ENCODE measurements around the gene SPAG16.

The SPAG16 gene

GRCh38 chr2:213496226-213496625, 212.0 kb downstream of the SPAG16 start:
- DNase-seq (ENCODE audit: extremely low spot score, insufficient read length, low read depth): no peak
- no peak for FAIRE-seq

- DNase-seq (ENCODE audit: extremely low spot score, insufficient read length, low read depth) (no peak), FAIRE-seq (no peak)
These were observed 216.6 kb downstream of the SPAG16 start for GRCh38 chr2:213500881-213501280.

- FAIRE-seq (no peak), DNase-seq (ENCODE audit: extremely low spot score, insufficient read length, low read depth) (no peak)
These were observed 239.9 kb downstream of the SPAG16 start for GRCh38 chr2:213524164-213524563.

- no peak for DNase-seq (ENCODE audit: extremely low spot score, insufficient read length, low read depth)
- FAIRE-seq: no peak
These were observed 253.3 kb downstream of the SPAG16 start for GRCh38 chr2:213537579-213537978.

- FAIRE-seq (no peak), DNase-seq (ENCODE audit: extremely low spot score, insufficient read length, low read depth) (no peak)
These were observed 260.7 kb downstream of the SPAG16 start for GRCh38 chr2:213544940-213545339.

GRCh38 chr2:213545481-213545880, 261.2 kb downstream of the SPAG16 start:
- no peak for FAIRE-seq
- DNase-seq (ENCODE audit: extremely low spot score, insufficient read length, low read depth): no peak

- no peak for FAIRE-seq
- DNase-seq (ENCODE audit: extremely low spot score, insufficient read length, low read depth): no peak
These were observed 261.8 kb downstream of the SPAG16 start for GRCh38 chr2:213545964-213546475.

GRCh38 chr2:213551526-213551925, 267.3 kb downstream of the SPAG16 start:
- DNase-seq (ENCODE audit: extremely low spot score, insufficient read length, low read depth) (no peak), FAIRE-seq (no peak)

- FAIRE-seq (no peak), DNase-seq (ENCODE audit: extremely low spot score, insufficient read length, low read depth) (no peak)
These were observed 274.8 kb downstream of the SPAG16 start for GRCh38 chr2:213559053-213559452.

GRCh38 chr2:213561759-213562158, 277.5 kb downstream of the SPAG16 start:
- FAIRE-seq: no peak
- DNase-seq (ENCODE audit: extremely low spot score, insufficient read length, low read depth): no peak

- FAIRE-seq (no peak), DNase-seq (ENCODE audit: extremely low spot score, insufficient read length, low read depth) (no peak)
These were observed 278.4 kb downstream of the SPAG16 start for GRCh38 chr2:213562539-213563180.

- DNase-seq (ENCODE audit: extremely low spot score, insufficient read length, low read depth) (no peak), FAIRE-seq (no peak)
These were observed 282.6 kb downstream of the SPAG16 start for GRCh38 chr2:213566846-213567245.

GRCh38 chr2:213609570-213610170, 325.4 kb downstream of the SPAG16 start:
- DNase-seq (ENCODE audit: extremely low spot score, insufficient read length, low read depth) (no peak), FAIRE-seq (no peak)

- peak; percentile 64 for FAIRE-seq
- no peak for DNase-seq (ENCODE audit: extremely low spot score, insufficient read length, low read depth)
These were observed 342.9 kb downstream of the SPAG16 start for GRCh38 chr2:213627054-213627710.

- FAIRE-seq (no peak), DNase-seq (ENCODE audit: extremely low spot score, insufficient read length, low read depth) (no peak)
These were observed 343.7 kb downstream of the SPAG16 start for GRCh38 chr2:213627835-213628460.

GRCh38 chr2:213640738-213641425, 356.6 kb downstream of the SPAG16 start:
- DNase-seq (ENCODE audit: extremely low spot score, insufficient read length, low read depth): no peak
- no peak for FAIRE-seq

GRCh38 chr2:213644926-213645325, 360.7 kb downstream of the SPAG16 start:
- DNase-seq (ENCODE audit: extremely low spot score, insufficient read length, low read depth) (no peak), FAIRE-seq (no peak)

- FAIRE-seq (no peak), DNase-seq (ENCODE audit: extremely low spot score, insufficient read length, low read depth) (no peak)
These were observed 364.9 kb downstream of the SPAG16 start for GRCh38 chr2:213649176-213649575.

- DNase-seq (ENCODE audit: extremely low spot score, insufficient read length, low read depth) (no peak), FAIRE-seq (no peak)
These were observed 380.6 kb downstream of the SPAG16 start for GRCh38 chr2:213664817-213665216.

- DNase-seq (ENCODE audit: extremely low spot score, insufficient read length, low read depth) (no peak), FAIRE-seq (no peak)
These were observed 385.4 kb downstream of the SPAG16 start for GRCh38 chr2:213669657-213670056.

Measured in GM18507 (cell line).